NB4 (cell line): ENCODE measurements around the gene MTCH1.

Experiments used
- POLR2A ChIP-seq: IDR thresholded peaks from 2 replicates; pipeline ENCODE4 v1.6.1; 2011; ENCODE audit warnings: mild to moderate bottlenecking; ENCODE audit not compliant: insufficient read length; ENCODE audit errors: extremely low read depth
- TF ChIP-seq, protein P1 (sequence below): IDR thresholded peaks from one replicate; pipeline ENCODE4 v1.5.1; 2012; ENCODE audit warnings: low read depth, low read length

DNA sequence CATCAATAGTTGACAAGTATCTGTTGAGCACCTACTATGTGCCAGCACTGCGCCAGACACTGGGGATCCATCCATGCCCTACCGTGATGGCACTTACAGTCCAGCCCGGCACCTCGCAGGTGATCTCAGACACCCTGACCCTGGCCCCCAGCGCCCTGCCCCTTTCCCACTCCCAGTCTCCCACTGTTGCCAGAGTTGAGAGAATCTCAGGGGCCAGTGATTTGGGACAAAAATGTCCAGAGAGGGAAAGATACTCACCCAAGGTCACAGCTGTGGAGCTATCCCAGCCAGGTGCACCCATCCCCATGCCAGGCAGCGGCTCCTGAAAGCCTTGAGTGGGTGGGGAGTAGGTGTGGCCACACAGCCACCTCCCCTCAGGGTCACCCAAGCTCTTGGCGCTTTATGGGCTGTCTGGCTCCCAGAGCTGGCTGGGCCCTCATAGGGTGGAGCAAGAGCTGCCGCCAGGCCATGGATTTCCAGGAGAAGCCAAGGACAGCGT lies 28.2 kb downstream of the MTCH1 start:
- TF ChIP-seq, protein P1, sequence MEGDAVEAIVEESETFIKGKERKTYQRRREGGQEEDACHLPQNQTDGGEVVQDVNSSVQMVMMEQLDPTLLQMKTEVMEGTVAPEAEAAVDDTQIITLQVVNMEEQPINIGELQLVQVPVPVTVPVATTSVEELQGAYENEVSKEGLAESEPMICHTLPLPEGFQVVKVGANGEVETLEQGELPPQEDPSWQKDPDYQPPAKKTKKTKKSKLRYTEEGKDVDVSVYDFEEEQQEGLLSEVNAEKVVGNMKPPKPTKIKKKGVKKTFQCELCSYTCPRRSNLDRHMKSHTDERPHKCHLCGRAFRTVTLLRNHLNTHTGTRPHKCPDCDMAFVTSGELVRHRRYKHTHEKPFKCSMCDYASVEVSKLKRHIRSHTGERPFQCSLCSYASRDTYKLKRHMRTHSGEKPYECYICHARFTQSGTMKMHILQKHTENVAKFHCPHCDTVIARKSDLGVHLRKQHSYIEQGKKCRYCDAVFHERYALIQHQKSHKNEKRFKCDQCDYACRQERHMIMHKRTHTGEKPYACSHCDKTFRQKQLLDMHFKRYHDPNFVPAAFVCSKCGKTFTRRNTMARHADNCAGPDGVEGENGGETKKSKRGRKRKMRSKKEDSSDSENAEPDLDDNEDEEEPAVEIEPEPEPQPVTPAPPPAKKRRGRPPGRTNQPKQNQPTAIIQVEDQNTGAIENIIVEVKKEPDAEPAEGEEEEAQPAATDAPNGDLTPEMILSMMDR, result no peak
- TF ChIP-seq POLR2A, result no peak
